ENCODE results near the gene CLEC4F. TPM values are rescaled to one million over a fixed set of nuclear protein-coding genes. Genes with fewer than 3 reads are reported as not detected.
A peak's percentile ranks its signal among the peaks of the same experiment; 100 is the strongest.

CLEC4F gene
- total RNA-seq, 1 donor from 2014 or later = 0.11 TPM

DNA sequence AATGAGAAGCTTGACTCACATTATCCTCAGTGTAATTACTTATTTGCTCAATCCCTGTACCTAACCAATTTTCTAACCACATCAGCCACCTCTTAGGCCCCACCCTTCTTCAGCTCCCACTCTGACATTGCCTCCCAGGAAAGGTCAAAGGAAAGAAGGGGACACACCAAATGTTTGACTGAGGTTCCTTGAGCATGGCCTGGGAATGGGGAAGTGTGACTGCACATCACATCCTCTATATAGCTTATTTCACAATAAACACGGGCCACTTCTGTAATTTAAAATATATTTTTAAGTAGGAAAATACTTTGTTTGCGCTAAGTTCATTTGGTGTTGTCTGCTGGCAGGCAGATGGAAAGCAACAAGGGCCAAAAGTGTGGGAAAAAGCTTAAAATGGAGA, 26.9 kb downstream of the CLEC4F start:
- no peaks in the 10 kb centered on the region for H3K36me3 Mint-ChIP-seq (ENCODE audit: low read depth)
- H3K9me3 Mint-ChIP-seq = no peaks in the 10 kb centered on the region
- H3K4me3 Mint-ChIP-seq (ENCODE audit: low read depth) = no peak overlapping the region
- intact Hi-C loops (cut with micrococcal nuclease) = no loop called here
- no peak overlapping the region for H3K27ac Mint-ChIP-seq
- H3K27me3 Mint-ChIP-seq (ENCODE audit: low read depth) = peaks cover 43% of the 10 kb centered on the region
- peaks cover 7% of the 10 kb centered on the region for H3K4me1 Mint-ChIP-seq (ENCODE audit: low read depth)
- DNase-seq (ENCODE audit: low spot score) = no peak

GRCh38 chr2:70790136-70790828, 30.1 kb downstream of the CLEC4F start, which contains the start of gene FIGLA:
Gene FIGLA (minus strand): TSS chr2:70790643. CDS start chr2:70790638, 5 bp downstream.
- Mint-ChIP-seq H3K4me3 (ENCODE audit: low read depth) (peak within 1 kb of the TSS; percentile 67), H3K27me3 (ENCODE audit: low read depth) (peaks cover 62% of the 10 kb centered on the region), H3K27ac (no peak within 1 kb of the TSS), H3K4me1 (ENCODE audit: low read depth) (peaks cover 10% of the 10 kb centered on the region), H3K9me3 (no peaks in the 10 kb centered on the region), H3K36me3 (ENCODE audit: low read depth) (no peaks in the 10 kb centered on the region)
- no peak for DNase-seq (ENCODE audit: low spot score)
- intact Hi-C loops (cut with micrococcal nuclease) = no loop called here

GRCh38 chr2:70789304-70790135, 30.9 kb downstream of the CLEC4F start:
- peaks cover 12% of the 10 kb centered on the region for H3K4me1 Mint-ChIP-seq (ENCODE audit: low read depth)
- intact Hi-C loops (cut with micrococcal nuclease) = loop anchor here (1.0 to 10.0 kb wide), 5 partner anchors 83 to 485 kb away; partner anchors contain the start of genes FAM136A and TGFA
- H3K27ac Mint-ChIP-seq = no peak overlapping the region
- H3K36me3 Mint-ChIP-seq (ENCODE audit: low read depth) = no peaks in the 10 kb centered on the region
- H3K27me3 Mint-ChIP-seq (ENCODE audit: low read depth) = peaks cover 62% of the 10 kb centered on the region
- DNase-seq (ENCODE audit: low spot score) = peak; percentile 60
- no peaks in the 10 kb centered on the region for H3K9me3 Mint-ChIP-seq
- H3K4me3 Mint-ChIP-seq (ENCODE audit: low read depth) = peak overlapping the region; percentile 67

DNA sequence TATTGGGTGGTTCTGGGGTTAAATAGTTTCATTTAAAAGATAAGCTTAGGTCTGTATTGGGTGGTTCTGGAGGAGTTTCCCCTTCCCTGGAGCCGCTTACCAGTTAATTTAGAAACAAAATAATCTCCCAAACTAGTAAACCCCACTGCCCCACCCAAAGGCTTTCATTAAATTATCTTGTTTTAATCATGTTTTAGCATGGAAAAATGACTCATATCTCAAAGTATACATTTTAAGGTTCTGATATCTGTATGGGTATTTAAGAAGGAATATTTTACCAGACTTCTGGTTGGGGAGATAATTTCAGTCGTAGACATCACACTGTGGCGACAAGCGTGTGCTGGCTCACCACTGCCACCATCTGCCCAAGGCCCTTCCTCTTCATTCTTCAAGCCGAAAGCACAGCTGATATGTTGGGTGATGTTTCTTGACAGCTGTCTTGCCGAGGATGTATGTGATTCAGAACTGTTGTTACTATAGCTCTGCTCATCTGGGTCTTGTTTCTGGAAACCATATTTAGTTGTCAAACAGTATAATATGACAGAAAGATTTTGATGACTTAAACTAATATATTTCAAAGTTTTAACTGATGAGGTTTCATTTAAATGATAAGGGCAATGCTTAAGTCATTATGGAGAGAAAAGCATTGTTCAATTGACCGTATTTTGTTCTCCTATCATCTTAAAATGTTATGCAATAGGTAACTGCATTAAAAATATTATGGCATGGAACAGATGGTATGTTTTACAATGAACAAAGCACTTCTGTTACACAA, 35.1 kb downstream of the CLEC4F start:
- DNase-seq (ENCODE audit: low spot score) = no peak
- no peak overlapping the region for H3K4me3 Mint-ChIP-seq (ENCODE audit: low read depth)
- no peaks in the 10 kb centered on the region for H3K9me3 Mint-ChIP-seq
- H3K4me1 Mint-ChIP-seq (ENCODE audit: low read depth) = peaks cover 10% of the 10 kb centered on the region
- intact Hi-C loops (cut with micrococcal nuclease) = loop anchor here (1.0 to 10.0 kb wide), 4 partner anchors 87 to 481 kb away; partner anchors contain the start of genes FAM136A and TGFA
- no peak overlapping the region for H3K27ac Mint-ChIP-seq
- H3K27me3 Mint-ChIP-seq (ENCODE audit: low read depth) = peaks cover 44% of the 10 kb centered on the region
- H3K36me3 Mint-ChIP-seq (ENCODE audit: low read depth) = no peaks in the 10 kb centered on the region

DNA sequence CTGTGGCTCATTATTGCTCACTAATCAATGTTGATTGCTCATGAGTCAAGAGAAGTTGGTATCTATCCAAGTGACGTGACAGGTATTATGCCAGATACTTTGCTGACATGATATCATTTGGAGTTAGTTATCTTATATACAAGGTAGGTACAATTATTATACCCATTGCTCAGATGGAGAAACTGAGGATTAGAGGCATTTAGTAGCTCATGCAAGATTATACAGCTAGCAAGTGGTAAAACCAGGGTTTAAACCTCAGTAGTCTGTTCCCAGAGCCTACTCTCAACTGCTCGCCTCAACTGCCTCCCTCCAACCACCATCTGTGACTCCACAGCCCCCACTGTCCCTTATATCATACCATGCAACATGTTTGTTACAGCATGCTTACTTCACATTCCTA, 36.1 kb downstream of the CLEC4F start:
- H3K27ac Mint-ChIP-seq = no peak overlapping the region
- intact Hi-C loops (cut with micrococcal nuclease) = loop anchor here (10.0 kb wide), 2 partner anchors 230 to 480 kb away; partner anchors contain the start of genes FAM136A and TGFA
- H3K9me3 Mint-ChIP-seq = no peaks in the 10 kb centered on the region
- peaks cover 5% of the 10 kb centered on the region for H3K4me1 Mint-ChIP-seq (ENCODE audit: low read depth)
- H3K27me3 Mint-ChIP-seq (ENCODE audit: low read depth) = peaks cover 40% of the 10 kb centered on the region
- no peak overlapping the region for H3K4me3 Mint-ChIP-seq (ENCODE audit: low read depth)
- H3K36me3 Mint-ChIP-seq (ENCODE audit: low read depth) = no peaks in the 10 kb centered on the region
- no peak for DNase-seq (ENCODE audit: low spot score)

GRCh38 chr2:70779911-70780545, 40.4 kb downstream of the CLEC4F start:
- Mint-ChIP-seq H3K27me3 (ENCODE audit: low read depth) (peaks cover 35% of the 10 kb centered on the region), H3K27ac (no peak overlapping the region), H3K4me1 (ENCODE audit: low read depth) (no peaks in the 10 kb centered on the region), H3K36me3 (ENCODE audit: low read depth) (no peaks in the 10 kb centered on the region), H3K9me3 (no peaks in the 10 kb centered on the region), H3K4me3 (ENCODE audit: low read depth) (no peak overlapping the region)
- intact Hi-C loops (cut with micrococcal nuclease) = loop anchor here (10.0 kb wide), 2 partner anchors 225 to 475 kb away; partner anchors contain the start of genes FAM136A and TGFA
- DNase-seq (ENCODE audit: low spot score) = no peak

- Mint-ChIP-seq H3K4me3 (ENCODE audit: low read depth) (no peak overlapping the region), H3K4me1 (ENCODE audit: low read depth) (no peaks in the 10 kb centered on the region), H3K9me3 (no peaks in the 10 kb centered on the region), H3K36me3 (ENCODE audit: low read depth) (no peaks in the 10 kb centered on the region), H3K27ac (no peak overlapping the region), H3K27me3 (ENCODE audit: low read depth) (peaks cover 39% of the 10 kb centered on the region)
- no peak for DNase-seq (ENCODE audit: low spot score)
- intact Hi-C loops (cut with micrococcal nuclease) = no loop called here
Measured at GRCh38 chr2:70779491-70779890, 40.9 kb downstream of the CLEC4F start.

DNA sequence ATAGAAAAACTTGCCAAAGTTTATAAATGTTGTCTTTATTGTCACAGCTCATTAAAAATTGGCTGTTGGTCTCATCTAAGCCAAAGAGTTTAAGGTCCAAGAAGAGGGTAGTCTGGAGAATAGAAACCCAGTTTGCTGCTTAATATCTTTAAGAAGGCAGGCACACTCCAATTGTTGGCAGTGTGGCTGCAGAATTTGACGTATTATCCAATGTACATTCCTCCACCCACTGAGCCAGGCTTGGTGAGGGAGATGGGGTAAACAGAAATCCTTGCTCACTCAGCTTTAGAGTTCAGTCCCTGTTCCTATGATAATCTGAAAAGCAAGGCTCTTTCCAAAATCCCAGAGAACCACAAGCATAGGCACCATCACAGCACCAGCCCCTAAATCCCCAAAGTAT, 41.7 kb downstream of the CLEC4F start:
- no peak overlapping the region for H3K27ac Mint-ChIP-seq
- no peaks in the 10 kb centered on the region for H3K9me3 Mint-ChIP-seq
- intact Hi-C loops (cut with micrococcal nuclease) = no loop called here
- H3K4me3 Mint-ChIP-seq (ENCODE audit: low read depth) = no peak overlapping the region
- H3K4me1 Mint-ChIP-seq (ENCODE audit: low read depth) = no peaks in the 10 kb centered on the region
- H3K27me3 Mint-ChIP-seq (ENCODE audit: low read depth) = peaks cover 47% of the 10 kb centered on the region
- no peaks in the 10 kb centered on the region for H3K36me3 Mint-ChIP-seq (ENCODE audit: low read depth)
- DNase-seq (ENCODE audit: low spot score) = no peak

DNA sequence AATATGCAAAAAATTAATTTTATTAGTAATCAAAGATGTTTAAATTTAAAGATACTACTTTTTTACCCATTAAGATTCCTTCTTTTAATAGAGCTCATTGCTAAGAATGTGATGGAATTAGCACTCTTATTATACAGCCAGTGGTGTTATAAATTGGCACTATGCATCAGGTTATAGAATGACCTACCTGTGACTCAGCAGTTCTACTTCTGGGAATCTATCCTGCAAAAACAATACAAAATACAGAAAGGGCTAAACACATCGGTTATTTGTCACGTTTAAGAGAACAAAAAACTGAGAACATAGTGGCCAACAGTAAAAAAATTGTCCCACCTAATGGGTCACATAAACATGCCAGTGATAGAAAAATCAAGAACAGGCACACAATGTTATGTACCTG, 42.9 kb downstream of the CLEC4F start:
- Mint-ChIP-seq H3K4me1 (ENCODE audit: low read depth) (no peaks in the 10 kb centered on the region), H3K27ac (no peak overlapping the region), H3K9me3 (no peaks in the 10 kb centered on the region), H3K4me3 (ENCODE audit: low read depth) (no peak overlapping the region), H3K27me3 (ENCODE audit: low read depth) (peaks cover 59% of the 10 kb centered on the region), H3K36me3 (ENCODE audit: low read depth) (no peaks in the 10 kb centered on the region)
- intact Hi-C loops (cut with micrococcal nuclease) = no loop called here
- DNase-seq (ENCODE audit: low spot score) = no peak

GRCh38 chr2:70776266-70776665, 44.1 kb downstream of the CLEC4F start:
- DNase-seq (ENCODE audit: low spot score) = no peak
- intact Hi-C loops (cut with micrococcal nuclease) = no loop called here
- H3K4me3 Mint-ChIP-seq (ENCODE audit: low read depth) = no peak overlapping the region
- no peaks in the 10 kb centered on the region for H3K36me3 Mint-ChIP-seq (ENCODE audit: low read depth)
- peaks cover 65% of the 10 kb centered on the region for H3K27me3 Mint-ChIP-seq (ENCODE audit: low read depth)
- no peaks in the 10 kb centered on the region for H3K9me3 Mint-ChIP-seq
- peaks cover 3% of the 10 kb centered on the region for H3K4me1 Mint-ChIP-seq (ENCODE audit: low read depth)
- H3K27ac Mint-ChIP-seq = no peak overlapping the region

DNA sequence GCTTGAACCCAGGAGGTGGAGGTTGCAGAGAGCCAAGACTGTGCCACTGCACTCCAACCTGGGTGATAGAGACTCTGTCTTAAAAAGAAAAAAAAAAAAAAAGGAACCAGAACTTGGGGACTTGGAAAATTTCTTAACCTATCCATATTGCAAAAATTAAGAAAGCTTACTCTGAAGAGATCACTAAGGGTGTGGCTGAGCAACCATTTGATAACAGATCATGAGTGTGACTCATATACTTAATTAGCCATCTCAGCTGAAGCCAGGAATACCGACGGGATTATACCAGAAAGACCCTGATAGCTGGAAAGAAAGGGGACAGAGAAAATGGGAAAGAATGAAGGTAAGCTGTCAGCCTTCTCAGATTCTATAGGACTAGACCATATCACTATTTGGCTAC, 45.3 kb downstream of the CLEC4F start:
- intact Hi-C loops (cut with micrococcal nuclease) = no loop called here
- Mint-ChIP-seq H3K27me3 (ENCODE audit: low read depth) (peaks cover 64% of the 10 kb centered on the region), H3K9me3 (no peaks in the 10 kb centered on the region), H3K4me1 (ENCODE audit: low read depth) (peaks cover 6% of the 10 kb centered on the region), H3K4me3 (ENCODE audit: low read depth) (no peak overlapping the region), H3K36me3 (ENCODE audit: low read depth) (no peaks in the 10 kb centered on the region), H3K27ac (no peak overlapping the region)
- DNase-seq (ENCODE audit: low spot score) = no peak

DNA sequence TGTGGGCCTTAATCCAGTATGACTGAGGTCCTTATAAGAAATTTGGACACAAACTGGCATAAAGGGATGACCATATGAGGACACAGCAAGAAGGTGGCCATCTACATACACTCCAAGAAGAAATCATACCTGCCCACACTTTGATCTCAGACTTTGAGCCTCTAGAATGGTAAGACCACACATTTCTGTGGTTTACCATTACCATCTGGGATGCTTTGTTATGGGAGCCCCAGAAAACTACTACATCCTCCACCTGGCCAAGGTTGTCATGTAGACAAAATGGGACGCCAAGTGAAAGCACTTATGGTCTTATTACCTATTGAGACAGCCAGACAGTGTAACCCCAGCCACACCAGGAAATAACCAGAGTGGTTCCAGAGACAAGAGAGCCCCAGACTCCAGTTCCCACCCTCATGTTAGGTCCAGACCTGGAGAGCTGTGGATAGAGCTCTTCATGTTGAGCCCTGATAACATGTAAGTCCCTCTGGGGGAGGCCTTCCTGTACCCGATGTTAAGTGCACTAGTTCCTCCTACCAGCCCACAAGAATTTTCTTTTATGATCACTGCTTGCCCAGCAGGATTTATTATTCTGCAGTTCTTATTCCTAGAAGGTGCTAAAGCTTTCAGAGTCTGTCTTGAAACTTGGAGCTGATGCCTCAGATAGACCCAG, 47.8 kb downstream of the CLEC4F start:
- Mint-ChIP-seq H3K36me3 (ENCODE audit: low read depth) (no peaks in the 10 kb centered on the region), H3K4me1 (ENCODE audit: low read depth) (peaks cover 11% of the 10 kb centered on the region), H3K27ac (no peak overlapping the region), H3K4me3 (ENCODE audit: low read depth) (no peak overlapping the region), H3K9me3 (no peaks in the 10 kb centered on the region), H3K27me3 (ENCODE audit: low read depth) (peaks cover 76% of the 10 kb centered on the region)
- no peak for DNase-seq (ENCODE audit: low spot score)
- intact Hi-C loops (cut with micrococcal nuclease) = no loop called here

Data from activated T-helper 2 cell treated with anti-CD3 and anti-CD28 coated beads, Interferon-gamma antibody, Interleukin-2, Interleukin-4, amounts not matched to agents 10 μg/mL and 5 μg/mL and 100 μg/mL, durations not matched to agents 14 hours and 24 hours and 36 hours (primary cell).